ENCODE results near the gene MOB3B. TPM values are rescaled to one million over a fixed set of nuclear protein-coding genes. Genes with fewer than 3 reads are reported as not detected.

MOB3B gene
- total and polyA plus RNA-seq, 2 of the 13 experiments (the other 11 are each of a cell fraction or from before 2014, with no cell fraction given), result 0.03 to 0.09 TPM

DNA sequence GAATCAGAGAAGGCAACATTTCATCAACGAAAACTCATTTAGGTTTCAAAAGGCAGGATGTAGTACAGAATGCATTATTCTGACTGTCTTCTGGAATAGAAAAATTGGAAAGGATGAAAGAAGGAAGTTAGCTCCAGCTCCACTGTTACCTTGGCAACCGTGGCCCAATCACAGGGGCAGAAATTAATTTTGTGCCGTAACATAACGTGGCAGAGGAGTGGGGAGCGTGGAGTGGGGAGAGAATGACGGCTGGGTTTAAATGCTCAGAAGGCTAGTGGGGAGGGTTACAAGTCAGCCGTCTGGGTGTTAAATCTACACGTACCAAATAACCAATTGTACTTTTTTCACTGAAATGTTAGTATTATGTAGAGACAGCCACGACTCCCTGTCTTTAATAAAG is 200.3 kb downstream of the MOB3B start (continued):
- TF ChIP-seq ZNF512 (CRISPR knock-in tag; IDR thresholded peaks at IDR 0.05) (no peak), NAIF1 (CRISPR knock-in tag; IDR thresholded peaks at IDR 0.05; ENCODE audit: borderline replicate concordance) (no peak), ZFP62 (CRISPR knock-in tag; IDR thresholded peaks at IDR 0.05) (no peak), HMGXB4 (CRISPR knock-in tag; IDR thresholded peaks at IDR 0.05; ENCODE audit: borderline replicate concordance in 1 of 2, low read depth in 1 of 2) (no peak)

- no peaks in the 10 kb centered on the region for H3K9me3 ChIP-seq (ENCODE audit: low read length)
- no peak overlapping the region for H3K27ac ChIP-seq (ENCODE audit: extremely low read length, insufficient read depth, low read length)
- in situ Hi-C loops (cut with HindIII; ENCODE audit: extremely low pct_ligation_motif_present, low pct_unique_long_range_greater_than_20kb) (loop anchor here (25.0 kb wide), 1 partner anchor 734 kb away; no protein-coding TSS in a partner anchor), intact Hi-C loops (cut with micrococcal nuclease; ENCODE audit: unreplicated experiment) (no loop called here)
- ATAC-seq (peak; percentile 47; the same call in 1 of the 3 replicates), FAIRE-seq (no peak), DNase-seq (ENCODE audit: low spot score) (no peak)
- H3K36me3 ChIP-seq (replicated peaks in 1 of 2; ENCODE audit: control insufficient read depth in 1 of 2, insufficient read depth in 2 of 2, low read length in 2 of 2), result no peaks in the 10 kb centered on the region
- H3K79me2 ChIP-seq (ENCODE audit: insufficient read depth, low read length), result no peaks in the 10 kb centered on the region
- H3K9ac ChIP-seq (ENCODE audit: insufficient read depth, low read depth, low read length), result no peak overlapping the region
- H3K4me3 ChIP-seq (replicated peaks in 1 of 3; ENCODE audit: insufficient read depth in 1 of 3, low read depth in 2 of 3, low read length in 3 of 3), result no peak overlapping the region
- H3K27me3 ChIP-seq (ENCODE audit: control insufficient read depth in 1 of 2, insufficient read depth in 2 of 2, low read length in 2 of 2), result peaks cover 0 to 8% of the 10 kb centered on the region in 2 experiments; a peak in 2 of 5 replicates
- ChIA-PET POLR2A (no interaction called here), CTCF (ENCODE audit: low intra/inter-chr PET ratio, low total read pairs) (no interaction called here)
- no TSS peak for BruUV-seq (replicated peaks)
- no peak overlapping the region for H3K4me2 ChIP-seq (ENCODE audit: low read depth, low read length)
- no peaks in the 10 kb centered on the region for H3K4me1 ChIP-seq (ENCODE audit: insufficient read depth, low read length)
- H2AFZ ChIP-seq (ENCODE audit: low read length), result no peak overlapping the region
- WGBS (ENCODE audit: low lambda C conversion rate), result 12% methylated on average over 3 of the region's 3 CpGs
- H4K20me1 ChIP-seq (ENCODE audit: insufficient read depth, low read length), result no peaks in the 10 kb centered on the region
- TF ChIP-seq ZNF558 (CRISPR knock-in tag; IDR thresholded peaks at IDR 0.05; ENCODE audit: borderline replicate concordance) (no peak), ISL2 (CRISPR knock-in tag; IDR thresholded peaks at IDR 0.05) (no peak), ZNF639 (CRISPR knock-in tag; conservative IDR thresholded peaks at IDR 0.05) (no peak), CBFB (CRISPR knock-in tag; IDR thresholded peaks at IDR 0.05) (no peak), ZNF839 (CRISPR knock-in tag; IDR thresholded peaks at IDR 0.05; ENCODE audit: borderline replicate concordance) (no peak), MEIS2 (CRISPR knock-in tag; IDR thresholded peaks at IDR 0.05) (no peak), ZNF251 (CRISPR knock-in tag; IDR thresholded peaks at IDR 0.05) (no peak), ZBTB8A (CRISPR knock-in tag; IDR thresholded peaks at IDR 0.05; ENCODE audit: borderline replicate concordance, low read depth) (no peak), MATR3 (CRISPR knock-in tag; IDR thresholded peaks at IDR 0.05) (no peak), NCOA5 (CRISPR knock-in tag; IDR thresholded peaks at IDR 0.05) (no peak), DBP (CRISPR knock-in tag; IDR thresholded peaks at IDR 0.05; ENCODE audit: not compliant biosample characterization) (no peak), SMAD9 (CRISPR knock-in tag; IDR thresholded peaks at IDR 0.05) (no peak), TBL1XR1 (IDR thresholded peaks at IDR 0.05; ENCODE audit: borderline replicate concordance, low read length, partially characterized antibody) (no peak), PHB2 (IDR thresholded peaks at IDR 0.05; ENCODE audit: partially characterized antibody) (no peak)
- TF ChIP-seq, protein P1, sequence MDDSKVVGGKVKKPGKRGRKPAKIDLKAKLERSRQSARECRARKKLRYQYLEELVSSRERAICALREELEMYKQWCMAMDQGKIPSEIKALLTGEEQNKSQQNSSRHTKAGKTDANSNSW (CRISPR knock-in tag; IDR thresholded peaks at IDR 0.05; ENCODE audit: borderline replicate concordance), result no peak
Observed at GRCh38 chr9:27328483-27328882, 201.1 kb downstream of the MOB3B start.

Measured in HepG2 (cell line).